DND-41 (cell line): ENCODE results near the gene NR6A1.
A peak's percentile ranks its signal among the peaks of the same experiment; 100 is the strongest.
"Not testable (repeated sequence)": the region's sequence is repeated elsewhere in the genome, so short reads cannot be mapped to it uniquely, and the experiment has no call there.

Experiments used
- ATAC-seq: fragments of 200-7000 bp; cut with Tn5 transposase; 3 replicates; pipeline ENCODE4 v1.9.1; 2021; ENCODE audit warnings: low read depth; ENCODE audit not compliant: insufficient read depth
- DNase-seq: peaks from one replicate; pipeline ENCODE4 v3.0.0-alpha.2; 2020
- H2AFZ ChIP-seq: 2 replicates; pipeline ENCODE4 v1.6.0; 2012; ENCODE audit warnings: low read depth, low read length
- H3K27ac ChIP-seq: 2 replicates; pipeline ENCODE4 v1.5.1; 2012; ENCODE audit warnings: low read length, inconsistent platforms
- H3K27me3 ChIP-seq: fragments of 200-600 bp; sonication (generic); 2 replicates; pipeline ENCODE4 v1.6.0; 2012; ENCODE audit warnings: low read length, mild to moderate bottlenecking, inconsistent platforms; ENCODE audit not compliant: insufficient read depth, poor library complexity
- H3K36me3 ChIP-seq: 2 replicates; pipeline ENCODE4 v1.5.1; 2012; ENCODE audit warnings: low read length, inconsistent platforms; ENCODE audit not compliant: insufficient read depth
- H3K4me1 ChIP-seq: 2 replicates; pipeline ENCODE4 v1.5.1; 2012; ENCODE audit warnings: mild to moderate bottlenecking, low read length; ENCODE audit not compliant: insufficient read depth
- H3K4me2 ChIP-seq: 2 replicates; pipeline ENCODE4 v1.6.0; 2012; ENCODE audit warnings: mild to moderate bottlenecking, moderate library complexity, low read length, inconsistent platforms; ENCODE audit not compliant: insufficient read depth
- H3K4me3 ChIP-seq, 2 experiments: fragments of 200-600 bp in 1 of 2; shearing (Covaris generic) in 1 of 2; 2 replicates each; pipeline ENCODE4 v1.5.1; 2012 to 2016; ENCODE audit warnings: inconsistent platforms in 2 of 2, low read length in 2 of 2, mild to moderate bottlenecking in 2 of 2, low read depth in 1 of 2, moderate library complexity in 1 of 2
- H3K79me2 ChIP-seq: 2 replicates; pipeline ENCODE4 v1.6.0; 2012; ENCODE audit warnings: low read length, inconsistent platforms; ENCODE audit not compliant: insufficient read depth
- H3K9ac ChIP-seq: 2 replicates; pipeline ENCODE4 v1.6.0; 2012; ENCODE audit warnings: low read depth, mild to moderate bottlenecking, inconsistent platforms, low read length, moderate library complexity
- H3K9me3 ChIP-seq: 2 replicates; pipeline ENCODE4 v1.5.1; 2012; ENCODE audit warnings: low read length, moderate library complexity, mild to moderate bottlenecking, inconsistent platforms; ENCODE audit not compliant: insufficient read depth, severe bottlenecking
- H4K20me1 ChIP-seq: 2 replicates; pipeline ENCODE4 v1.6.0; 2012; ENCODE audit warnings: low read length; ENCODE audit not compliant: insufficient read depth
- CTCF ChIP-seq: IDR thresholded peaks from 2 replicates; pipeline ENCODE4 v1.5.1; 2012; ENCODE audit warnings: borderline replicate concordance, low read length, moderate library complexity, mild to moderate bottlenecking; ENCODE audit not compliant: poor library complexity, severe bottlenecking; ENCODE audit errors: extremely low read depth
- EZH2 ChIP-seq: IDR thresholded peaks from 3 replicates; pipeline ENCODE4 v1.6.1; 2012; ENCODE audit warnings: borderline replicate concordance, low read depth, mild to moderate bottlenecking, moderate library complexity, low read length, inconsistent platforms; ENCODE audit not compliant: severe bottlenecking

Gene NR6A1

DNA sequence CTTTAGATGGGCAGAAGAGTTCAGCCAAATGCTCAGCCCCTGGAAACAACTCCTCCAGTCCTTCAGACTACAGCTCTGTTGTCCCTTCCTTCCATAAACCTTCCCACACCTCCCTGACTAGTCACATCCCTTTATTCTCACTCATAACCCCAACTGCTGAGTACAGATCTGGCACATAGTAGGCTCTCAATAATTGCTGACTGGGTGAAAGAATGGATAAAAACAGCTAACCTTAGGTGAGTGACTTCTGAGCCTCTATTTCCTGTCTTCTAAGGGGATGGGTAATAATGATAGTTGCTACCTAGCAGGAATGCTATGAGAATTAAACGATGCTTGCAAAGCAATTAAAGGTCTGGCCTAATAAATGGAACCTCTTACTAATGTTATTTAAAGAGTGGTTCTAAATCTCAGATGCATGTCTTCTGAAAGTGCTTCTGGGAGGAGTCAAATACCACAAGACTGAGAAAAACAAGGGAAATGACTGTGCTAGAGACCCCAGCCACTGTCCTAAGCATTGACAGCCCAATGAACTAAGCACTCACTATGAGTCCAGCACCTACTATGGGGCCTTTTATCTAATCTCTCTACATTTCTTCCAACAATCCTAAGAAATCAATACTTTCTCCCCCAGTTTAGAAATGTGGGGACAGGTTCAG lies 2.5 kb upstream of the NR6A1 start:
- no peak for TF ChIP-seq EZH2

GRCh38 chr9:124772877-124773276 lies 1.8 kb upstream of the NR6A1 start:
- H4K20me1 ChIP-seq, H3K36me3 ChIP-seq, H3K79me2 ChIP-seq, H3K4me3 ChIP-seq, H3K27ac ChIP-seq, H3K4me2 ChIP-seq, H3K9me3 ChIP-seq, H3K9ac ChIP-seq, DNase-seq, ATAC-seq, H2AFZ ChIP-seq: not testable (repeated sequence)
- Histone ChIP-seq H3K4me1 (peaks cover 24% of the 10 kb centered on the region), H3K27me3 (peaks cover 13% of the 10 kb centered on the region)

More for the DNA sequence above, 2.5 kb upstream of the NR6A1 start:
- no peak for ATAC-seq
- Histone ChIP-seq H4K20me1 (no peaks in the 10 kb centered on the region), H2AFZ (no peak overlapping the region), H3K9me3 (no peaks in the 10 kb centered on the region), H3K9ac (no peak overlapping the region), H3K4me3 (no peak overlapping the region), H3K4me1 (peaks cover 24% of the 10 kb centered on the region), H3K36me3 (no peaks in the 10 kb centered on the region), H3K27me3 (peaks cover 13% of the 10 kb centered on the region), H3K79me2 (no peaks in the 10 kb centered on the region), H3K27ac (no peak overlapping the region), H3K4me2 (no peak overlapping the region)
- no peak for DNase-seq

- Histone ChIP-seq H2AFZ (peak overlapping the region; percentile 82), H3K36me3 (no peaks in the 10 kb centered on the region), H3K4me3 (peak overlapping the region; percentile 75 to 77; a peak in 3 of 4 replicates), H4K20me1 (no peaks in the 10 kb centered on the region; the same call in 1 of the 2 replicates), H3K79me2 (no peaks in the 10 kb centered on the region), H3K27me3 (peaks cover 13% of the 10 kb centered on the region), H3K4me2 (peak overlapping the region; percentile 99), H3K27ac (peak overlapping the region; percentile 20; the same call in 1 of the 2 replicates), H3K9ac (peak overlapping the region; percentile 61), H3K4me1 (peaks cover 24% of the 10 kb centered on the region), H3K9me3 (no peaks in the 10 kb centered on the region)
- TF ChIP-seq CTCF (peak; percentile 81), EZH2 (no peak)
- DNase-seq (peak; percentile 40), ATAC-seq (no peak)
Observed at GRCh38 chr9:124771867-124772679, 962 bp upstream of the NR6A1 start.

- peak; percentile 13 for DNase-seq
- Histone ChIP-seq H3K36me3 (no peaks in the 10 kb centered on the region), H2AFZ (peak overlapping the region; percentile 82), H4K20me1 (no peaks in the 10 kb centered on the region; the same call in 1 of the 2 replicates), H3K4me2 (peak overlapping the region; percentile 99), H3K4me3 (peak overlapping the region; percentile 75 to 77; a peak in 3 of 4 replicates), H3K79me2 (no peaks in the 10 kb centered on the region), H3K9ac (peak overlapping the region; percentile 61), H3K27ac (no peak overlapping the region), H3K9me3 (no peaks in the 10 kb centered on the region), H3K27me3 (peaks cover 13% of the 10 kb centered on the region), H3K4me1 (peaks cover 24% of the 10 kb centered on the region)
- TF ChIP-seq EZH2 (no peak), CTCF (no peak)
- no peak for ATAC-seq
Observed at GRCh38 chr9:124770359-124771020, 621 bp downstream of the NR6A1 start.
